ENCODE measurements around the gene ADD3.

The ADD3 gene

DNA sequence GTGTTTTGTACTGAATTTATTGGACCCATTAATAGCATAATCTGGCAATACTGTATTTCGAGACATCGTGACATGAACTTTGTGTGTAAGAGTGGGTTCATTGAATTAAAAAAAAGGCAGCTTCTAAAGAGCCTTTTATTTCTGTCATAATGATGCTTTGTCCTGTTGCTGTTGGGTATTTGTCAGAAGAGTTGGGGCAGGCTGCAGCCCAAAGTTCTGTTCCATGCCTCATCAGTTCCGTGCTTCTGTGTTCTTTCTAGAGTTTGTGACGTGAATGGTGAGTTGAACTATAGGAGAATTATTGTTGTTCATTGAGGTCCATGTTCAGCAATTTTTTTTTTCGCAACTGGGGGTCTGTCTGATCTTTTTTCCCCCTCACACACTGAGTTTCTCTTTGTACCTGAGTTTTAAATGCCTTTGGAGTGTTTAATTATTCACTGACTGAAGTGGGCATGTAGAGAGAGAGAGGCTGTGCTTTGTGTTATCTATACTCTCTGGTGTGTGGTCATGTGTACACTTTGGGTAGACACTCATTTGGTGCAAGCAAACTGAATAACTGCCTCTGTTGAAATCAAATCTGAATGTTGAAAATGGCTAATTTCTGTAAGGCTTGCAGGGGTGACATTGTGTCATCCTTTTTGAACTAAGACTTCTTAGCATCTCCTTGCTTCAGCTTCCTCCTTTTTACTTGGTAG lies 69.8 kb downstream of the ADD3 start:
- Histone ChIP-seq H3K36me3 (ENCODE audit: control insufficient read depth in 2 of 2, insufficient read depth in 1 of 2, low read length in 2 of 2) (no peaks in the 10 kb centered on the region; a peak in 1 of 3 replicates), H3K4me3 (ENCODE audit: low read depth, low read length) (no peak overlapping the region), H3K4me1 (ENCODE audit: control insufficient read depth, insufficient read depth, low read length) (peaks cover 55% of the 10 kb centered on the region), H3K9me3 (ENCODE audit: control insufficient read depth, insufficient read depth, low read depth, low read length) (no peaks in the 10 kb centered on the region), H3K27ac (ENCODE audit: extremely low read depth, low read depth, low read length) (no peak overlapping the region)
- ChIA-PET CTCF (interaction anchor here (1.3 kb wide), 1 partner anchor 9 kb away, joined by 4 read pairs; no protein-coding TSS in a partner anchor), POLR2A (interaction anchor here (2.3 kb wide), 1 partner anchor 70 kb away, joined by 7 read pairs; the partner anchor contains the start of gene ADD3)
- TF ChIP-seq, protein P1, sequence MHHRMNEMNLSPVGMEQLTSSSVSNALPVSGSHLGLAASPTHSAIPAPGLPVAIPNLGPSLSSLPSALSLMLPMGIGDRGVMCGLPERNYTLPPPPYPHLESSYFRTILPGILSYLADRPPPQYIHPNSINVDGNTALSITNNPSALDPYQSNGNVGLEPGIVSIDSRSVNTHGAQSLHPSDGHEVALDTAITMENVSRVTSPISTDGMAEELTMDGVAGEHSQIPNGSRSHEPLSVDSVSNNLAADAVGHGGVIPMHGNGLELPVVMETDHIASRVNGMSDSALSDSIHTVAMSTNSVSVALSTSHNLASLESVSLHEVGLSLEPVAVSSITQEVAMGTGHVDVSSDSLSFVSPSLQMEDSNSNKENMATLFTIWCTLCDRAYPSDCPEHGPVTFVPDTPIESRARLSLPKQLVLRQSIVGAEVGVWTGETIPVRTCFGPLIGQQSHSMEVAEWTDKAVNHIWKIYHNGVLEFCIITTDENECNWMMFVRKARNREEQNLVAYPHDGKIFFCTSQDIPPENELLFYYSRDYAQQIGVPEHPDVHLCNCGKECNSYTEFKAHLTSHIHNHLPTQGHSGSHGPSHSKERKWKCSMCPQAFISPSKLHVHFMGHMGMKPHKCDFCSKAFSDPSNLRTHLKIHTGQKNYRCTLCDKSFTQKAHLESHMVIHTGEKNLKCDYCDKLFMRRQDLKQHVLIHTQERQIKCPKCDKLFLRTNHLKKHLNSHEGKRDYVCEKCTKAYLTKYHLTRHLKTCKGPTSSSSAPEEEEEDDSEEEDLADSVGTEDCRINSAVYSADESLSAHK (tag by site-specific recombination; IDR thresholded peaks at IDR 0.05), result no peak
- TF ChIP-seq, protein P2, sequence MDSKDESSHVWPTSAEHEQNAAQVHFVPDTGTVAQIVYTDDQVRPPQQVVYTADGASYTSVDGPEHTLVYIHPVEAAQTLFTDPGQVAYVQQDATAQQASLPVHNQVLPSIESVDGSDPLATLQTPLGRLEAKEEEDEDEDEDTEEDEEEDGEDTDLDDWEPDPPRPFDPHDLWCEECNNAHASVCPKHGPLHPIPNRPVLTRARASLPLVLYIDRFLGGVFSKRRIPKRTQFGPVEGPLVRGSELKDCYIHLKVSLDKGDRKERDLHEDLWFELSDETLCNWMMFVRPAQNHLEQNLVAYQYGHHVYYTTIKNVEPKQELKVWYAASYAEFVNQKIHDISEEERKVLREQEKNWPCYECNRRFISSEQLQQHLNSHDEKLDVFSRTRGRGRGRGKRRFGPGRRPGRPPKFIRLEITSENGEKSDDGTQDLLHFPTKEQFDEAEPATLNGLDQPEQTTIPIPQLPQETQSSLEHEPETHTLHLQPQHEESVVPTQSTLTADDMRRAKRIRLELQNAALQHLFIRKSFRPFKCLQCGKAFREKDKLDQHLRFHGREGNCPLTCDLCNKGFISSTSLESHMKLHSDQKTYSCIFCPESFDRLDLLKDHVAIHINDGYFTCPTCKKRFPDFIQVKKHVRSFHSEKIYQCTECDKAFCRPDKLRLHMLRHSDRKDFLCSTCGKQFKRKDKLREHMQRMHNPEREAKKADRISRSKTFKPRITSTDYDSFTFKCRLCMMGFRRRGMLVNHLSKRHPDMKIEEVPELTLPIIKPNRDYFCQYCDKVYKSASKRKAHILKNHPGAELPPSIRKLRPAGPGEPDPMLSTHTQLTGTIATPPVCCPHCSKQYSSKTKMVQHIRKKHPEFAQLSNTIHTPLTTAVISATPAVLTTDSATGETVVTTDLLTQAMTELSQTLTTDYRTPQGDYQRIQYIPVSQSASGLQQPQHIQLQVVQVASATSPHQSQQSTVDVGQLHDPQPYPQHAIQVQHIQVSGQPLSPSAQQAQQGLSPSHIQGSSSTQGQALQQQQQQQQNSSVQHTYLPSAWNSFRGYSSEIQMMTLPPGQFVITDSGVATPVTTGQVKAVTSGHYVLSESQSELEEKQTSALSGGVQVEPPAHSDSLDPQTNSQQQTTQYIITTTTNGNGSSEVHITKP (tag by site-specific recombination; IDR thresholded peaks at IDR 0.05), result no peak
- TF ChIP-seq ZNF335 (tag by site-specific recombination; conservative IDR thresholded peaks at IDR 0.05) (0 out of 2 replicates have a peak, but pooled peaks have one; percentile 2), ZNF202 (tag by site-specific recombination; IDR thresholded peaks at IDR 0.05; ENCODE audit: borderline replicate concordance) (no peak), ZNF548 (tag by site-specific recombination; IDR thresholded peaks at IDR 0.05) (no peak)

DNA sequence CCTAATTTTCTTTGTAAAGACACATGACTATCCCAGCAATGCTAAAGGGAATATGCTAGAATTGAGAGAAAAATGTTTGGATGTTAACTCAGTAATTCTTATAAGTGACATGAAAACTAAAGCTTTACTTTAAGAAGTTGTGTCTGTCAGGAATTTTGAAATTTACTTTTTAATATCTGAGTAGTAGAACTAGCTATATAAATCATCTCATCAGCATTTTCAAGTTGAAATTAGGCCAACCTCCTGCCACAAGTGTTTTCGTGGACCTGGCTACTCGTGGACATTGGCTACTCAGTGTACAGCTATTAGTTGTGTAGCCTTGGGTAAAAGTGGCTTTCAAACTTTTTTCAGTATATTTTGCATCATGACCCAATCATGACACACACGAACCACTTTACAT lies 70.5 kb downstream of the ADD3 start:
- no peak overlapping the region for H3K27ac ChIP-seq (ENCODE audit: extremely low read depth, low read depth, low read length)
- H3K36me3 ChIP-seq (ENCODE audit: control insufficient read depth in 2 of 2, insufficient read depth in 1 of 2, low read length in 2 of 2), result no peaks in the 10 kb centered on the region; a peak in 1 of 3 replicates
- TF ChIP-seq, protein P3, sequence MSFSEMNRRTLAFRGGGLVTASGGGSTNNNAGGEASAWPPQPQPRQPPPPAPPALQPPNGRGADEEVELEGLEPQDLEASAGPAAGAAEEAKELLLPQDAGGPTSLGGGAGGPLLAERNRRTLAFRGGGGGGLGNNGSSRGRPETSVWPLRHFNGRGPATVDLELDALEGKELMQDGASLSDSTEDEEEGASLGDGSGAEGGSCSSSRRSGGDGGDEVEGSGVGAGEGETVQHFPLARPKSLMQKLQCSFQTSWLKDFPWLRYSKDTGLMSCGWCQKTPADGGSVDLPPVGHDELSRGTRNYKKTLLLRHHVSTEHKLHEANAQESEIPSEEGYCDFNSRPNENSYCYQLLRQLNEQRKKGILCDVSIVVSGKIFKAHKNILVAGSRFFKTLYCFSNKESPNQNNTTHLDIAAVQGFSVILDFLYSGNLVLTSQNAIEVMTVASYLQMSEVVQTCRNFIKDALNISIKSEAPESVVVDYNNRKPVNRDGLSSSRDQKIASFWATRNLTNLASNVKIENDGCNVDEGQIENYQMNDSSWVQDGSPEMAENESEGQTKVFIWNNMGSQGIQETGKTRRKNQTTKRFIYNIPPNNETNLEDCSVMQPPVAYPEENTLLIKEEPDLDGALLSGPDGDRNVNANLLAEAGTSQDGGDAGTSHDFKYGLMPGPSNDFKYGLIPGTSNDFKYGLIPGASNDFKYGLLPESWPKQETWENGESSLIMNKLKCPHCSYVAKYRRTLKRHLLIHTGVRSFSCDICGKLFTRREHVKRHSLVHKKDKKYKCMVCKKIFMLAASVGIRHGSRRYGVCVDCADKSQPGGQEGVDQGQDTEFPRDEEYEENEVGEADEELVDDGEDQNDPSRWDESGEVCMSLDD (tag by site-specific recombination; IDR thresholded peaks at IDR 0.05), result no peak
- POLR2A ChIA-PET, result interaction anchor here (2.3 kb wide), 1 partner anchor 71 kb away, joined by 7 read pairs; the partner anchor contains the start of gene ADD3
- CTCF ChIA-PET, result interaction anchor here (0.7 to 1.2 kb wide), 3 partner anchors 35 to 194 kb away, joined by 3 to 7 read pairs (median 4); no protein-coding TSS in a partner anchor
- peaks cover 61% of the 10 kb centered on the region for H3K4me1 ChIP-seq (ENCODE audit: control insufficient read depth, insufficient read depth, low read length)
- no peak overlapping the region for H3K4me3 ChIP-seq (ENCODE audit: low read depth, low read length)
- no peaks in the 10 kb centered on the region for H3K9me3 ChIP-seq (ENCODE audit: control insufficient read depth, insufficient read depth, low read depth, low read length)

DNA sequence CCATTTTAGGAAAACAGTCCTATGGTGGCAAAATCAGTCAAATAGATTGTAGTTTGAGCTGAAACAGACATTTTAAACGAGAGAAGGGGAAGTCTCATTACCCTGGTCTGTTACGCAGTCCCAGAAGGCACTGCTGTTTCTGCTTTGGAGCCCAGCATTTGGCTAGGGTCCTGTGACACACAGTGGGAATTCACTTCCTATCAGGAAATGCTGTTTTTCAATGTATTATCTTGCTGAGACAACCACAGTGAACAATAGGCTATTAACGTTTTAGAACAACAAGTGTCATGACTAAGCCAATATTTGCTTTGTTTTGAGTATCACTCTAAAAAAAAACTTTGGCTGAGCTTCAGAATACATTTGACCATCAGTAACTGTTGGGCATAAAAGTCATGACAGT lies 74.1 kb downstream of the ADD3 start:
- no peaks in the 10 kb centered on the region; a peak in 1 of 3 replicates for H3K36me3 ChIP-seq (ENCODE audit: control insufficient read depth in 2 of 2, insufficient read depth in 1 of 2, low read length in 2 of 2)
- H3K27ac ChIP-seq (ENCODE audit: extremely low read depth, low read depth, low read length), result no peak overlapping the region; the same call in 1 of the 2 replicates
- ChIA-PET POLR2A (no interaction called here), CTCF (no interaction called here)
- no peak overlapping the region for H3K4me3 ChIP-seq (ENCODE audit: low read depth, low read length)
- H3K4me1 ChIP-seq (ENCODE audit: control insufficient read depth, insufficient read depth, low read length), result peaks cover 56% of the 10 kb centered on the region
- H3K9me3 ChIP-seq (ENCODE audit: control insufficient read depth, insufficient read depth, low read depth, low read length), result no peaks in the 10 kb centered on the region
- no peak for TF ChIP-seq ZNF132 (tag by site-specific recombination; IDR thresholded peaks at IDR 0.05; ENCODE audit: borderline replicate concordance)
- no peak for TF ChIP-seq ZNF19 (tag by site-specific recombination; IDR thresholded peaks at IDR 0.05; ENCODE audit: low read depth)
- peak; percentile 81 for TF ChIP-seq SCRT1 (tag by site-specific recombination; IDR thresholded peaks at IDR 0.05; ENCODE audit: borderline replicate concordance)
- TF ChIP-seq ZNF366 (tag by site-specific recombination; conservative IDR thresholded peaks at IDR 0.05), result 0 out of 2 replicates have a peak, but pooled peaks have one; percentile 19
- TF ChIP-seq ZNF266 (tag by site-specific recombination; IDR thresholded peaks at IDR 0.05; ENCODE audit: low read depth), result no peak
- TF ChIP-seq ZNF302 (tag by site-specific recombination; IDR thresholded peaks at IDR 0.05; ENCODE audit: low read depth), result no peak
- no peak for TF ChIP-seq ZNF394 (tag by site-specific recombination; IDR thresholded peaks at IDR 0.05; ENCODE audit: borderline replicate concordance)
- TF ChIP-seq, protein P4, sequence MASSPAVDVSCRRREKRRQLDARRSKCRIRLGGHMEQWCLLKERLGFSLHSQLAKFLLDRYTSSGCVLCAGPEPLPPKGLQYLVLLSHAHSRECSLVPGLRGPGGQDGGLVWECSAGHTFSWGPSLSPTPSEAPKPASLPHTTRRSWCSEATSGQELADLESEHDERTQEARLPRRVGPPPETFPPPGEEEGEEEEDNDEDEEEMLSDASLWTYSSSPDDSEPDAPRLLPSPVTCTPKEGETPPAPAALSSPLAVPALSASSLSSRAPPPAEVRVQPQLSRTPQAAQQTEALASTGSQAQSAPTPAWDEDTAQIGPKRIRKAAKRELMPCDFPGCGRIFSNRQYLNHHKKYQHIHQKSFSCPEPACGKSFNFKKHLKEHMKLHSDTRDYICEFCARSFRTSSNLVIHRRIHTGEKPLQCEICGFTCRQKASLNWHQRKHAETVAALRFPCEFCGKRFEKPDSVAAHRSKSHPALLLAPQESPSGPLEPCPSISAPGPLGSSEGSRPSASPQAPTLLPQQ (tag by site-specific recombination; IDR thresholded peaks at IDR 0.05), result no peak
- TF ChIP-seq ZNF701 (tag by site-specific recombination; IDR thresholded peaks at IDR 0.05), result no peak
- no peak for TF ChIP-seq ZFP3 (tag by site-specific recombination; IDR thresholded peaks at IDR 0.05; ENCODE audit: low read depth)

All from HEK293 (cell line).